Activated naive CD4-positive, alpha-beta T cell (primary cell): Measurements from ENCODE around the gene SLC4A1.

Experiments
- DNase-seq, 4 experiments: peaks; one replicate each; lab custom pipeline; 2025; lab: John Stamatoyannopoulos, UW

Gene SLC4A1

GRCh38 chr17:44283344-44284023, 15.5 kb upstream of the SLC4A1 start:
- no peak for DNase-seq

GRCh38 chr17:44282264-44282663, 14.3 kb upstream of the SLC4A1 start:
- no peak for DNase-seq

GRCh38 chr17:44281570-44281969, 13.6 kb upstream of the SLC4A1 start:
- DNase-seq, result no peak

- DNase-seq, result no peak
Observed at GRCh38 chr17:44280392-44280937, 12.5 kb upstream of the SLC4A1 start.

GRCh38 chr17:44279666-44280391, 11.9 kb upstream of the SLC4A1 start:
- no peak for DNase-seq

GRCh38 chr17:44279346-44279665, 11.4 kb upstream of the SLC4A1 start:
- no peak for DNase-seq

GRCh38 chr17:44277976-44278375, 10.0 kb upstream of the SLC4A1 start:
- DNase-seq, result no peak

- no peak for DNase-seq
Observed at GRCh38 chr17:44273607-44274006, 5.7 kb upstream of the SLC4A1 start.

- DNase-seq, result no peak
Observed at GRCh38 chr17:44272954-44273353, 5.0 kb upstream of the SLC4A1 start.

- DNase-seq, result no peak
Observed at GRCh38 chr17:44272321-44272951, 4.5 kb upstream of the SLC4A1 start.

- no peak for DNase-seq
Observed at GRCh38 chr17:44269535-44270240, 1.8 kb upstream of the SLC4A1 start.

GRCh38 chr17:44268709-44269534, 987 bp upstream of the SLC4A1 start:
- DNase-seq, result no peak

- DNase-seq, result no peak
Observed at GRCh38 chr17:44267165-44267455, 825 bp downstream of the SLC4A1 start.

GRCh38 chr17:44266402-44267164, 1.4 kb downstream of the SLC4A1 start:
- DNase-seq, result no peak

GRCh38 chr17:44263345-44263902, 4.5 kb downstream of the SLC4A1 start:
- DNase-seq, result no peak

GRCh38 chr17:44262654-44263225, 5.2 kb downstream of the SLC4A1 start:
- no peak for DNase-seq

GRCh38 chr17:44260296-44260695, 7.6 kb downstream of the SLC4A1 start:
- no peak for DNase-seq

GRCh38 chr17:44258811-44259351, 9.1 kb downstream of the SLC4A1 start:
- DNase-seq, result no peak

GRCh38 chr17:44257815-44258760, 9.8 kb downstream of the SLC4A1 start:
- DNase-seq, result no peak
